ENCODE measurements around the gene GOLGA3.
"Not testable (repeated sequence)": the region's sequence is repeated elsewhere in the genome, so short reads cannot be mapped to it uniquely, and the experiment has no call there.

The GOLGA3 gene

DNA sequence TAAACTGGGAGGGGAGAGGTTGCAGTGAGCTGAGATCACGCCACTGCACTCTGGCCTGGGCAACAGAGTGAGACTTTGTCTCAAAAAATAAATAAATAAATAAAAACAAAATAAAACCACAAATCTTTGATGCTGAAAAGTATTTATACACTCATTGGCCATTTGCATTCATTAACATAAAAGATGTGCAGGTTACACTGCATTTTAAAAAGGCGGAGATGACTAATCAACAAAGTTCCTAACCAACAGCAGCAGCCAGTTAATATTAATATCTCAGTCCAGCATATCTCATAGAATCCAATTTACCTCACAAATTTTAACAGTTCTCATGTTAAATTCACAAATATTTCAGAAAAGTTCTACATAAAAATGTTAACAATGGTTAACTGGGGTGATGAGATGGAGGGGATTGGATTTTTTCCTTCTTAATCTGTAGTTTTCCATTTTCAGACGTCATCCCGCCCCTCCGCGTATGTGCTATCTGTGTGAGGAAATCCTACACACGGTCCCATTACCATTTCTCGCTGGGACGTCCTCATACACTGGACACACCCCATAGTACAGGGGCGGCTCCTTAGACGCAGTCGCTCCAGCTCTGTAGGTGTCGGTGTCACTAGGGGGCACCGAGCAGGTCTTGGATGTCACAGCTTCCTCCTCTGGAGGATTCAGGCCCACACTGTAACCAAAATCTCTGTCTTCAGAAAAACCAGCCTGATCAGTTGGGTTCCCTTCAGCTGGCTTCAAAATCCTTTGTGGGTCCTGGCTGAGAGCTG is 74.3 kb downstream of the GOLGA3 start:
- no peak for DNase-seq (ENCODE audit: low spot score)
- in situ Hi-C loops (cut with MboI; ENCODE audit: low pct_unique_long_range_greater_than_20kb, low sequenced_read_pairs, unreplicated experiment), result no loop called here
- TF ChIP-seq, protein P1, sequence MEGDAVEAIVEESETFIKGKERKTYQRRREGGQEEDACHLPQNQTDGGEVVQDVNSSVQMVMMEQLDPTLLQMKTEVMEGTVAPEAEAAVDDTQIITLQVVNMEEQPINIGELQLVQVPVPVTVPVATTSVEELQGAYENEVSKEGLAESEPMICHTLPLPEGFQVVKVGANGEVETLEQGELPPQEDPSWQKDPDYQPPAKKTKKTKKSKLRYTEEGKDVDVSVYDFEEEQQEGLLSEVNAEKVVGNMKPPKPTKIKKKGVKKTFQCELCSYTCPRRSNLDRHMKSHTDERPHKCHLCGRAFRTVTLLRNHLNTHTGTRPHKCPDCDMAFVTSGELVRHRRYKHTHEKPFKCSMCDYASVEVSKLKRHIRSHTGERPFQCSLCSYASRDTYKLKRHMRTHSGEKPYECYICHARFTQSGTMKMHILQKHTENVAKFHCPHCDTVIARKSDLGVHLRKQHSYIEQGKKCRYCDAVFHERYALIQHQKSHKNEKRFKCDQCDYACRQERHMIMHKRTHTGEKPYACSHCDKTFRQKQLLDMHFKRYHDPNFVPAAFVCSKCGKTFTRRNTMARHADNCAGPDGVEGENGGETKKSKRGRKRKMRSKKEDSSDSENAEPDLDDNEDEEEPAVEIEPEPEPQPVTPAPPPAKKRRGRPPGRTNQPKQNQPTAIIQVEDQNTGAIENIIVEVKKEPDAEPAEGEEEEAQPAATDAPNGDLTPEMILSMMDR (IDR thresholded peaks at IDR 0.05; ENCODE audit: extremely low read depth, insufficient read depth, missing control alignments), result no peak

DNA sequence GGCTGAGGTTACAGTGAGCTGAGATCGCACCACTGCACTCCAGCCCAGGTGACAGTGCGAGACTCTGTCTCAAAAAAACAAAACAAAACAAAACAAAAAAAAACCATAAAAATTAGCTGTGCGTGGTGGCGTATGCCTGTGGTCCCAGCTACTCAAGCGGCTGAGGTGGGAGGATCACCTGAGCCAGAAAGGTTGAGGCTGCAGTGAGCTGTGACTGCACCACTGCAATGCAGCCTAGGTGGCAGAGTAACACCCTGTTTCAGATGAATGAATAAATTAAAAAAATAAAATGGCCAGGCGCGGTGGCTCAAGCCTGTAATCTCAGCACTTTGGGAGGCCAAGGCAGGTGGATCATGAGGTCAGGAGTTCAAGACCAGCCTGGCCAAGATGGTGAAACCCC is 75.0 kb downstream of the GOLGA3 start:
- in situ Hi-C loops (cut with MboI; ENCODE audit: low pct_unique_long_range_greater_than_20kb, low sequenced_read_pairs, unreplicated experiment); DNase-seq (ENCODE audit: low spot score): not testable (repeated sequence)

DNA sequence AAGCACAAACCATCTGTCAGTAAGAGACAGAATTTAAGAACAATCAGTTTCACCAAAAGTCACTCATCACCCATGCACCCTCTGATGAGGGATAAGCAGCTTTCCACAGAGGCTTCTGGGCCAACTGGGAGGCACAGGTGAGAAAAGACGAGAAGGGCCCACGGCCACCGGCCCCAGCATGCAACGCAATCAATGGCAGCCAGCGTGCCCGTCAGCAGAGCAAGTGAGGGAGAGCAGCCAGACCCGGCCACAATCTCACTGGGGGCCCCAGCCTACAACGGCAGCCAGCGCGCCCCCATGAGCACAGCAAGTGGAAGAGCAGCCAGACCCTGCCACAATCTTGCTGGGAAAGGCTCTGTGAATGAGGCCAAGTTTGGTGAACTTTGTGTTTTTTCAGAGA is 80.3 kb downstream of the GOLGA3 start:
- TF ChIP-seq, protein P1 (IDR thresholded peaks at IDR 0.05; ENCODE audit: extremely low read depth, insufficient read depth, missing control alignments), result no peak
- no peak for DNase-seq (ENCODE audit: low spot score)
- in situ Hi-C loops (cut with MboI; ENCODE audit: low pct_unique_long_range_greater_than_20kb, low sequenced_read_pairs, unreplicated experiment), result no loop called here

DNA sequence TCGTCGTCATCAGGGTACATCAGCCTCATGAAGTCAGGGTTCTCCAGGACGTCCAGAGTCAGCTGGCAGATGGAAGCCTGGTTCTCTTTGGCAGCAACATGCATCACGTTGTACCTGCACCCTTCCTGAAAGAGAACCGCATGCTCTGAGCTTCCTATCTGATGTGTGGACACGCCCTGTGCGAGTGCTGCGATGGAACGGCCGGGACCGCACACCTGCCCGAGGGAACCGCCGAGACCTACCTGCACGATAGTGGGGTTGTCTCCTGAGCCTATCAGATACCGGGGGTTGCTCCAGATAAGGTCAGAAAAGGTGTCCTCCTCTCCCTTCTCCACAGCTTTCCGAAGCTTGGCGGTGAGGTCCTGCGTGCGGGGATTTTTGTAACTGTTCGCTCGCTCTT is 80.8 kb downstream of the GOLGA3 start:
- in situ Hi-C loops (cut with MboI; ENCODE audit: low pct_unique_long_range_greater_than_20kb, low sequenced_read_pairs, unreplicated experiment), result no loop called here
- TF ChIP-seq, protein P1 (IDR thresholded peaks at IDR 0.05; ENCODE audit: extremely low read depth, insufficient read depth, missing control alignments), result no peak
- no peak for DNase-seq (ENCODE audit: low spot score)

DNA sequence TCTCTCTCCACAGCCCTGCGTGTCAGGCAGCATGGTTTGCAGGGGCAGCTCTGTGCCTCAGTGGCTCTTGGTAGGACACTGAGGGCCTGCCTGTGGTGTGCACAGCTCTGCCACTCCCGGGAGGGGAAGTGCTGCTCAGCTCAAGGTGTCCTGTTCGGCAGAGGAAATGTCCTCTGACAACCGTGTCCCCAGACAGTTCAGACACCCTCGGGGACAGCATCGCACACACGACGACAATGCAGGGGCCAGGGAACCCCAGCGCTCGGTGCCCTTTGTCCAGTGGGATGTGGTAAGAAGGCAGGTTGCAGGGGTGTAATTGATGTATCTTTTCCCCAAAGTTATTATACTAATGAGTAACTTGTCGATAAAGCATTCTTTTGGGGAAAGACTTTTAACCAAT is 81.3 kb downstream of the GOLGA3 start:
- in situ Hi-C loops (cut with MboI; ENCODE audit: low pct_unique_long_range_greater_than_20kb, low sequenced_read_pairs, unreplicated experiment), result no loop called here
- DNase-seq (ENCODE audit: low spot score), result no peak
- TF ChIP-seq, protein P1 (IDR thresholded peaks at IDR 0.05; ENCODE audit: extremely low read depth, insufficient read depth, missing control alignments), result no peak

DNA sequence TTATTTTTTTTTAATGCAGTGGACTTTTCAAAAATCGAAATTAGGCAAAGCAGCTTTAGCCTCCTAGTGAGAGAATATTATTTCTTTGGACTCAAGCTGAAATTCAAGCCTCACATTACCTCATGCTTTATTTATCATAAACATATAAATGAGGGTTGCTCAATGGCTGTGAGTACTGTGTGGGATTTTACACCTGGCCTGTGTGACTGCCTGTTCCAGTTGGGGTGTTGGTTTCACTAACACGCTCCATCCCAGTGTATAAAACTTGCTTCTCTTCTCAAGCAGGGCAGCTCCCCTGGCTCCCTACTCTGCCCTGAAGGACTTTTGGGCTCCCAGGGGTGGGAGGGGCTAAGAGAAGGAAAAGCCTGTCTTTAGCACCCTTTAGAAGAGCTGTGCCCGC is 82.1 kb downstream of the GOLGA3 start:
- TF ChIP-seq, protein P1 (IDR thresholded peaks at IDR 0.05; ENCODE audit: extremely low read depth, insufficient read depth, missing control alignments), result no peak
- no peak for DNase-seq (ENCODE audit: low spot score)
- in situ Hi-C loops (cut with MboI; ENCODE audit: low pct_unique_long_range_greater_than_20kb, low sequenced_read_pairs, unreplicated experiment), result no loop called here

DNA sequence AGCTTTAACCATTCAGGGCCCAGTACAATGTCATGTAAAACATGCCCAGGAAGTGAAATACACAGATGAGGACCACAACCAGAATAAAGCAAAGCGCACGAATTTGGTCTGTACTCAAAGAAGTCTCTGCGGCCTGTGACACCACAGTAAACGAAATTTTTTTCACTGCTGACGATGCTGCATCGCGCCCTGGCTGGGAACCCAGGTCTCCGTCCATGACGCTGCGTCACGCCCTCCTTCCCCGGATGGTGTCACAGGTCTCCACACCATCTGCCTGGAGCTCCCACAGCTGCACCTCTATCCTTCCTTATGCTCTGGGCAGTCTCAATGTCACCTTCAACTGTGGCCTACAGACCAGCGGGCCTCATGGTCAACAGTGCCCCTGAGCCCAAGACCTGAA is 84.8 kb downstream of the GOLGA3 start:
- TF ChIP-seq, protein P1 (IDR thresholded peaks at IDR 0.05; ENCODE audit: extremely low read depth, insufficient read depth, missing control alignments), result no peak
- in situ Hi-C loops (cut with MboI; ENCODE audit: low pct_unique_long_range_greater_than_20kb, low sequenced_read_pairs, unreplicated experiment), result no loop called here

More for the DNA sequence above, 84.8 kb downstream of the GOLGA3 start:
- no peak for DNase-seq (ENCODE audit: low spot score)
